ENCODE data around the gene FTCDNL1. TPM values are rescaled to one million over a fixed set of nuclear protein-coding genes. Genes with fewer than 3 reads are reported as not detected.

FTCDNL1 gene
- total and polyA plus RNA-seq, 2 donors (not counting 1 experiment from before 2014, with no cell fraction given): 1.7 to 1.9 TPM

GRCh38 chr2:199756743-199757142 lies 94.2 kb downstream of the FTCDNL1 start:
- no peak overlapping the region for H3K4me2 ChIP-seq (replicated peaks; ENCODE audit: low read depth, low read length, poor library complexity, severe bottlenecking)
- ChIA-PET POLR2A (no interaction called here), CTCF (no interaction called here)
- H3K9ac ChIP-seq (ENCODE audit: low read length): no peak overlapping the region
- DNase-seq (no peak), ATAC-seq (ENCODE audit: low read depth) (no peak)
- H3K4me1 ChIP-seq (ENCODE audit: control insufficient read depth in 2 of 2, insufficient read depth in 2 of 2, low read length in 2 of 2): no peaks in the 10 kb centered on the region
- H3K27me3 ChIP-seq (replicated peaks in 1 of 4; ENCODE audit: control extremely low read depth in 1 of 4, control insufficient read depth in 3 of 4, insufficient read depth in 4 of 4, low read length in 3 of 4): no peaks in the 10 kb centered on the region
- no peaks in the 10 kb centered on the region for H3K79me2 ChIP-seq (ENCODE audit: control insufficient read depth, insufficient read depth, low read length)
- Mint-ChIP-seq H3K9me3 (ENCODE audit: insufficient read depth) (no peaks in the 10 kb centered on the region), H3K27ac (no peak overlapping the region), H3K4me1 (no peaks in the 10 kb centered on the region), H3K27me3 (peaks cover 17% of the 10 kb centered on the region), H3K4me3 (no peak overlapping the region)
- WGBS (ENCODE audit: insufficient coverage): no CpG with 5 or more reads among the region's 1 CpG
- no peak overlapping the region for H3K4me3 ChIP-seq (ENCODE audit: control extremely low read depth in 1 of 5, extremely low read depth in 1 of 5, insufficient read depth in 1 of 5, low read depth in 2 of 5, low read length in 4 of 5)
- TF ChIP-seq CTCF (IDR thresholded peaks at IDR 0.05) (no peak), EZH2 (IDR thresholded peaks at IDR 0.05; ENCODE audit: borderline replicate concordance, insufficient read depth, low read depth, low read length, poor library complexity, severe bottlenecking) (no peak)
- H3K36me3 ChIP-seq (replicated peaks in 1 of 2; ENCODE audit: control extremely low read depth in 1 of 2, control insufficient read depth in 1 of 2, extremely low read depth in 1 of 2, insufficient read depth in 2 of 2, low read length in 1 of 2): no peaks in the 10 kb centered on the region
- H4K20me1 ChIP-seq (ENCODE audit: control insufficient read depth, insufficient read depth, low read length, poor library complexity, severe bottlenecking): no peaks in the 10 kb centered on the region
- intact Hi-C loops (cut with micrococcal nuclease): no loop called here
- peaks cover 0 to 4% (median 0%) of the 10 kb centered on the region in 3 donors for H3K9me3 ChIP-seq (ENCODE audit: control extremely low read depth in 1 of 3, control insufficient read depth in 2 of 3, insufficient read depth in 1 of 3, low read length in 2 of 3)
- no peak overlapping the region for H3K27ac ChIP-seq (ENCODE audit: low read length in 2 of 2)
- H2AFZ ChIP-seq (ENCODE audit: insufficient read depth, low read depth, low read length, poor library complexity, severe bottlenecking): no peak overlapping the region

- no peak overlapping the region for H3K4me3 Mint-ChIP-seq
- Histone ChIP-seq H3K9me3 (ENCODE audit: control extremely low read depth in 1 of 3, control insufficient read depth in 2 of 3, insufficient read depth in 1 of 3, low read length in 2 of 3) (peaks cover 0 to 4% (median 0%) of the 10 kb centered on the region in 3 donors), H4K20me1 (ENCODE audit: control insufficient read depth, insufficient read depth, low read length, poor library complexity, severe bottlenecking) (no peaks in the 10 kb centered on the region), H3K36me3 (replicated peaks in 1 of 2; ENCODE audit: control extremely low read depth in 1 of 2, control insufficient read depth in 1 of 2, extremely low read depth in 1 of 2, insufficient read depth in 2 of 2, low read length in 1 of 2) (no peaks in the 10 kb centered on the region), H3K4me3 (ENCODE audit: control extremely low read depth in 1 of 5, extremely low read depth in 1 of 5, insufficient read depth in 1 of 5, low read depth in 2 of 5, low read length in 4 of 5) (no peak overlapping the region), H3K27me3 (replicated peaks in 1 of 4; ENCODE audit: control extremely low read depth in 1 of 4, control insufficient read depth in 3 of 4, insufficient read depth in 4 of 4, low read length in 3 of 4) (no peaks in the 10 kb centered on the region), H3K9ac (ENCODE audit: low read length) (no peak overlapping the region), H3K4me1 (ENCODE audit: control insufficient read depth in 2 of 2, insufficient read depth in 2 of 2, low read length in 2 of 2) (no peaks in the 10 kb centered on the region), H3K4me2 (replicated peaks; ENCODE audit: low read depth, low read length, poor library complexity, severe bottlenecking) (no peak overlapping the region), H2AFZ (ENCODE audit: insufficient read depth, low read depth, low read length, poor library complexity, severe bottlenecking) (no peak overlapping the region), H3K79me2 (ENCODE audit: control insufficient read depth, insufficient read depth, low read length) (no peaks in the 10 kb centered on the region), H3K27ac (ENCODE audit: low read length in 2 of 2) (no peak overlapping the region)
- ChIA-PET POLR2A (no interaction called here), CTCF (no interaction called here)
- H3K27ac Mint-ChIP-seq: no peak overlapping the region
- no peaks in the 10 kb centered on the region for H3K4me1 Mint-ChIP-seq
- peaks cover 18% of the 10 kb centered on the region for H3K27me3 Mint-ChIP-seq
- 83% methylated on average over 1 of the region's 3 CpGs for WGBS (ENCODE audit: insufficient coverage)
- H3K9me3 Mint-ChIP-seq (ENCODE audit: insufficient read depth): no peaks in the 10 kb centered on the region
- no peak for DNase-seq
- intact Hi-C loops (cut with micrococcal nuclease): no loop called here
- no peak for ATAC-seq (ENCODE audit: low read depth)
- TF ChIP-seq EZH2 (IDR thresholded peaks at IDR 0.05; ENCODE audit: borderline replicate concordance, insufficient read depth, low read depth, low read length, poor library complexity, severe bottlenecking) (no peak), CTCF (IDR thresholded peaks at IDR 0.05) (no peak)
Observed at GRCh38 chr2:199756211-199756610, 94.8 kb downstream of the FTCDNL1 start.
